K562 treated with DMSO at 1 percent for 12 hours (cell line): ENCODE data around the gene LRRTM1. TPM values are rescaled to one million over a fixed set of nuclear protein-coding genes. Genes with fewer than 3 reads are reported as not detected.

ENCODE experiments used
- total RNA-seq: library from RNA; unstranded; fragments of 300-600 nt; gene quantifications from 2 replicates; pipeline ENCODE4 v1.2.3, GENCODE V29; 2022; ENCODE audit not compliant: insufficient read depth

Gene LRRTM1, protein sequence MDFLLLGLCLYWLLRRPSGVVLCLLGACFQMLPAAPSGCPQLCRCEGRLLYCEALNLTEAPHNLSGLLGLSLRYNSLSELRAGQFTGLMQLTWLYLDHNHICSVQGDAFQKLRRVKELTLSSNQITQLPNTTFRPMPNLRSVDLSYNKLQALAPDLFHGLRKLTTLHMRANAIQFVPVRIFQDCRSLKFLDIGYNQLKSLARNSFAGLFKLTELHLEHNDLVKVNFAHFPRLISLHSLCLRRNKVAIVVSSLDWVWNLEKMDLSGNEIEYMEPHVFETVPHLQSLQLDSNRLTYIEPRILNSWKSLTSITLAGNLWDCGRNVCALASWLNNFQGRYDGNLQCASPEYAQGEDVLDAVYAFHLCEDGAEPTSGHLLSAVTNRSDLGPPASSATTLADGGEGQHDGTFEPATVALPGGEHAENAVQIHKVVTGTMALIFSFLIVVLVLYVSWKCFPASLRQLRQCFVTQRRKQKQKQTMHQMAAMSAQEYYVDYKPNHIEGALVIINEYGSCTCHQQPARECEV
- total RNA-seq = 0.52 and 0.86 TPM in 2 replicates

DNA sequence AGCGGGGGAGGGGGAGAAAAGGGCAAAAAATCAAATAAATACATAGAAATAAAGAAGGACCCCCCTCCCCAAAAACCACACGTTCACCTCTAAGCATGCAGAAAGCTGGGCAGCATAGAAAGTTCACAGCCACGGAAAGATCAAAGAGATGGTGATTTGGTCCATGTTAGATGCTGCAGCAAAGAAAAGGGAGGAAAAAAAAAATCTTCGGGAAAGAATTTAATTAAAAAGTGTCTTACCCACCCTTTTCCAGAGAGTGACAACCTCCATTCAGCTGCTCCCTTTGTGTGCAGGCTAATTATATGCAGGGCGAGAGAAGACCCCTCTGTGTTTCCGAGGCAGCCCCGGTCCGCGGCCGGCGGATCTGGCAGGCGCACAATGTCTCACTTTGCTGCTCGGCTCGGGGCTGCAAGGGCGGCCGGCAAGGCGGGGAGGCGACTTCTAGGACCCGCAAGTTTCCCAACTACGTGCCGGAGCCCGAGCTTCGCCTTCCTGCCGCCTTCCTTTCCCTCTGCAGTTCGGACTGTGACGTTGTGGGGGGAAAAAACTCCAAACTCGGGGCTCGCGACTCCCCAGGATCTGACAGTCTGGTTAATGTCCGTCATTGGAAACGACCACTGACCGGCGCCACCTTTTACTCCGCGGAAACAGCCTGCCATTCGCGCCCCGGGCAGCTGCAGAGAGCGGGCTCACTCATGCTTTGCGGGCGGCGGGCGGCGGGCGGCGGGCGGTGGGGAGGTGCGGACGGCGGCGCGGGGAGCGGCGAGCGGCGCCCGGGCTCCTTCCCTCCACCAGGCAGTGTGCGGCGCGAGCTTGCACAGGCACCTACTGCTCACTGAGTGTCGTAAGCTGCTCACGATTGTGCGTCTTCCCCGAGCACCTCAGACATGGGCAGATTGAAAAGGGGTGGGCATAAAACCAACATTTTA is at the start of gene LRRTM1:
LRRTM1 (minus strand) TSS at position 844 of the 929 bp plus-strand sequence. CDS start 933 bp downstream, outside the sequence.

